Activated CD4-positive, alpha-beta T cell treated with anti-CD3 and anti-CD28 coated beads, Interleukin-2, amount 10 ng/mL, durations not matched to agents 7 days and 5 days (primary cell): ENCODE measurements around the gene FGF1. TPM values are rescaled to one million over a fixed set of nuclear protein-coding genes. Genes with fewer than 3 reads are reported as not detected.

Experiments used
- CTCF ChIA-PET: fragments of 350-600 bp; sonication (Branson Sonifier 250); formaldehyde crosslinking; loops from one replicate; lab custom pipeline; 2021; ENCODE audit warnings: antibody characterized with exemption; lab: Charles Lee
- POLR2A ChIA-PET: fragments of 350-600 bp; sonication (Branson Sonifier 250); formaldehyde crosslinking; loops from one replicate; lab custom pipeline; 2021; ENCODE audit warnings: antibody characterized with exemption; lab: Charles Lee
- DNase-seq: peaks from one replicate; pipeline ENCODE4 v3.0.0-alpha.2; 2020
- H3K27ac Mint-ChIP-seq: one replicate; pipeline ENCODE4 v1.8.0; 2021; ENCODE audit warnings: mild to moderate bottlenecking, moderate library complexity, mixed read lengths
- H3K27me3 Mint-ChIP-seq: one replicate; pipeline ENCODE4 v1.8.0; 2021; ENCODE audit warnings: mixed read lengths
- H3K36me3 Mint-ChIP-seq: one replicate; pipeline ENCODE4 v1.8.0; 2021; ENCODE audit warnings: low read depth, mixed read lengths
- H3K4me1 Mint-ChIP-seq: one replicate; pipeline ENCODE4 v1.8.0; 2021; ENCODE audit warnings: mixed read lengths
- H3K4me3 Mint-ChIP-seq: one replicate; pipeline ENCODE4 v1.8.0; 2021; ENCODE audit warnings: mild to moderate bottlenecking, moderate library complexity, mixed read lengths
- H3K9me3 Mint-ChIP-seq: one replicate; pipeline ENCODE4 v1.8.0; 2021; ENCODE audit warnings: mixed read lengths
- total RNA-seq, 2 experiments: library from RNA; stranded (reverse); gene quantifications; one replicate each; pipeline ENCODE4 v1.2.3, GENCODE V29; 2021

Gene FGF1
- total RNA-seq, 2 experiments from 2014 or later = not detected

DNA sequence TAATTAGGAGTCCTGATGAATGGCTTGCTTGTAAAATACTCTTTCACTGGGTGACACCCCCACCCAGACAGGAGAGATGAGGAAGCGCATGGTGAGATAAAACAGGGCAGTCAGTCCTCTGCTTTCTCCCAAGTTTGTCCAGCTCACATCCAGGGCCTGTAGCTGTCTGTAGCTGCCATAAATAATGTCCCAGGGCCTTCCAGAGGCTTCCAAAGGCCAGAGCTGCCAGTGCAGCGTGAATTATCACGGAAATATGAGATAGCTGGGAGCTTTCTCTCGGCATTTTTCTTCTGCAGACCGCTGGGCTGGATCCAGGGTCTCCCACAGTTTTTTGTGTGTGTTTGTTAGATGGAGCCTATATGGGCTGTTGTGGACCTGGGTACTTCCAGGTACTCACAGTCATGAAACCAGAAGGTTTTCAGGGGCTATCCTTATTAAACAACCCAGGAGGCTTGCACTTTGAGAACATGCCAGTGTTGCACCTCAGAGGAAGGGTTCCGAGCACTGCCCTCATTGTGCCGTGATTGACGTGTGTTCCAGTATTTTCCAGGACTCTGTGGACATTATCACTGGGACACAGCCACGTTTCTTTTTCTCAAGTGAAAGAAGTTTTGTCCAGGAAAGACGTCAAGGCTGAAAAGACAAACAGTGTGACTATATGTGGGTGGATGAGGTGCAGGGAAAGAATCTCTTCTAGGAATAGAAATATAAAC, 117.5 kb downstream of the FGF1 start:
- Mint-ChIP-seq H3K9me3 (no peaks in the 10 kb centered on the region), H3K4me3 (no peak overlapping the region), H3K4me1 (no peaks in the 10 kb centered on the region), H3K36me3 (no peaks in the 10 kb centered on the region), H3K27me3 (no peaks in the 10 kb centered on the region), H3K27ac (no peak overlapping the region)
- ChIA-PET POLR2A (no interaction called here), CTCF (interaction anchor here (0.6 kb wide), 2 partner anchors 75 to 579 kb away, joined by 3 to 5 read pairs; no protein-coding TSS in a partner anchor)
- no peak for DNase-seq

DNA sequence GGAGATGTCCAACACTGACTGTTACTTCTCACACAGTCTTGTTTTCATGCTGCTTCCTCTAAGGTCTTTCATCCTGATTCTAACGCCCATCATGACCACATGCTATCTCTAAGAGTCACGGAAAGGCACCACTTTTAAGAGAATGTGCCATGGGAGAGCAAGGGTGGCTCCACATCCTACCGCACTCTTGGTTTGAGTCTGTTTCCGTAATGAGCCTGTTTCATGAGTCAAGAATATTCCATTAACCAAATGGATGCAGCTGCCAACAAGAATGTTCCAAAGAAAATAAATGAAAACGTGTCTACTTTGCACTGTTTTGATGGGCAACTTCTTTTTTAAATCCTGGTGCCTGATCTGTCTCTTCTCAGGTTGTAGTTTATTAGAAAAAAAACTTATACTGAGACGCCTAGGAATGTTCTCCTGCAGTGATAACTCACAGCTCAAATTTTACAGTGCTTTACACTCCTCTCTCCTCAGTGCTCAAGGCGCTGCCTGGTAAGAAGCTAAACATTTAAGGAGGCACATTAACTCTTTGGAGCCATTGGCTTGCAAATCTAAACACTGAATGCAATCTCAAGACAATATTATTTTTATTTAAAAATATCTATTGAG, 124.3 kb downstream of the FGF1 start:
- Mint-ChIP-seq H3K27me3 (no peaks in the 10 kb centered on the region), H3K9me3 (no peaks in the 10 kb centered on the region), H3K36me3 (no peaks in the 10 kb centered on the region), H3K4me1 (no peaks in the 10 kb centered on the region), H3K4me3 (no peak overlapping the region), H3K27ac (no peak overlapping the region)
- ChIA-PET POLR2A (no interaction called here), CTCF (interaction anchor here (0.5 to 2.2 kb wide), 4 partner anchors 9 to 275 kb away, joined by 3 to 7 read pairs (median 5); no protein-coding TSS in a partner anchor)
- DNase-seq = no peak

DNA sequence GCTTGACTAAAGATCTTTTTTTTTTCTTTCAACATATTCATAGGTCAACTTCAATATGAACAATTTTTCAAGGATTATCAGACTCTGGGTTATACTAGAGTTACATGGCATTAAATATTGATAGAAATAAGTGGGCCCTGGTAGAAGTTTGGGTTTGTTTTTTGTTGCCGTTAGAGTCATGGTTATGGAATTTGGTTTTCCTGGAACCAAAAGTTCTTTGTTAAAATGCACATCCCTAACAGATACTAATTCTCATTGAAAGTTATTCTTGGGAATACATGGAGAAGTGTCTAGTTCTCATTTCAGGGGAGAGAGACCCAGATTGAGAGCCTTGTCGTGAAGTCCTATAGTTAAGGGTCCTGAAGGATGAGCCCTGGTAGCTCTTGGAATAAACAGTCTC, 124.9 kb downstream of the FGF1 start:
- H3K27me3 Mint-ChIP-seq = no peaks in the 10 kb centered on the region
- no peaks in the 10 kb centered on the region for H3K36me3 Mint-ChIP-seq
- H3K4me3 Mint-ChIP-seq = no peak overlapping the region
- ChIA-PET CTCF (interaction anchor here (0.5 kb wide), 1 partner anchor 275 kb away, joined by 3 read pairs; no protein-coding TSS in a partner anchor), POLR2A (no interaction called here)
- no peaks in the 10 kb centered on the region for H3K9me3 Mint-ChIP-seq
- H3K27ac Mint-ChIP-seq = no peak overlapping the region
- no peaks in the 10 kb centered on the region for H3K4me1 Mint-ChIP-seq
- no peak for DNase-seq

DNA sequence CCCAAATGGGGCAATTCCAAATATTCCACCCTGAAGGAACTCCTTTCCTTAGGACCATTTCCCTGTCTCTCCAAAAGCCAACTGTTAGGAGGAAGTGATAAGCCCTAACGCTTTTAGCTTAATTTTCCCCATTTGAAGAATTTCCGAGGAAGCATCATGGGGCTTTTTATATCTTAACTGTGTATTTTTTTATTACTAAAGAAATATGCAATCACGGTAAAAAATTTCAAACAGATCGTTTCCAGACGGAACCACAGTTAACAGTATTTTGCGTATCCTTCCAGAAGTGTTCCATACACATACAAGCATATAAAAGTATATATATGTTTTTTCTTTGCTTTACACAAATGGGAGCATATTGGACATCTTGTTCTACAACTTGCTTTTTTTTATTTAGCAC, 133.8 kb downstream of the FGF1 start:
- H3K27ac Mint-ChIP-seq = no peak overlapping the region
- POLR2A ChIA-PET = no interaction called here
- H3K4me3 Mint-ChIP-seq = no peak overlapping the region
- no peaks in the 10 kb centered on the region for H3K9me3 Mint-ChIP-seq
- H3K36me3 Mint-ChIP-seq = no peaks in the 10 kb centered on the region
- DNase-seq = no peak
- H3K27me3 Mint-ChIP-seq = peaks cover 40% of the 10 kb centered on the region
- H3K4me1 Mint-ChIP-seq = peaks cover 2% of the 10 kb centered on the region
- CTCF ChIA-PET = interaction anchor here (1.8 kb wide), 1 partner anchor 11 kb away, joined by 5 read pairs; no protein-coding TSS in a partner anchor

DNA sequence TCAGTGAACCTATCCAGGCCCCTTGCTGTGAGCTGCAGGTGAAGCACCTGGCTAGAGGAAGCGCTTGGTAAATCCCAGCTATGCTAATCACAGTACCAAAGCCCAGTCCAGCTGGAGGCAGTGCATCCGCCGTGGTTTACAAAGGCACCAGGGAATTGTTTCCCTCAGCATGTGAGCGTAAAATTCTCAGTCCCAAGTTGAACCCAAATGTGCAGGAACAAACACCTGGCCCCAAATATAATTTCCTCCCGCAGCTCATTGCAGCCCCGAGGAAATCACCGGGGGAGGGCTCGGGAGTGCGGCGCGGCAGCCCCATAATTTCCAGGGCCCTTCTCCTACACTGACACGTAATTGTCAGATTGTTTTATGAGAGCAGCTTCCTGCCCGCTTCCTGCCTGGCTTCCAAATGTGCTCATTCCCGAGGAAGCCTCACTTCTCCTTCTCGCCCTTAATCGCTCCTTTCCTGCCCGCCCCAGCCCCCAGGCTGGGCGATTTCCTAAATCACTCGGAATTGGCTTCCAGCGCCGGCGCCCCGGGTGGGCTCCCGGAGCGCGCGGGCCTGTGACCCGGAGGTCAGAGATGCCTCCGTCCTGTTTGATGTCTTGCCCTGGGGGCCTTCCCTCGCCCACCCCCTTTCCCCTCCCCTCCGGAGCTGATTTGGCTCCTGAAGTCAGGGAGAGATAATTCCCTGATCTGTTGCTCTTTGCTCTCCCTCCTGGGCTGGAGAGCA, 134.4 kb downstream of the FGF1 start:
- Mint-ChIP-seq H3K4me3 (no peak overlapping the region), H3K27ac (no peak overlapping the region), H3K4me1 (peaks cover 2% of the 10 kb centered on the region), H3K36me3 (no peaks in the 10 kb centered on the region), H3K9me3 (no peaks in the 10 kb centered on the region), H3K27me3 (peaks cover 40% of the 10 kb centered on the region)
- ChIA-PET POLR2A (no interaction called here), CTCF (no interaction called here)
- no peak for DNase-seq

DNA sequence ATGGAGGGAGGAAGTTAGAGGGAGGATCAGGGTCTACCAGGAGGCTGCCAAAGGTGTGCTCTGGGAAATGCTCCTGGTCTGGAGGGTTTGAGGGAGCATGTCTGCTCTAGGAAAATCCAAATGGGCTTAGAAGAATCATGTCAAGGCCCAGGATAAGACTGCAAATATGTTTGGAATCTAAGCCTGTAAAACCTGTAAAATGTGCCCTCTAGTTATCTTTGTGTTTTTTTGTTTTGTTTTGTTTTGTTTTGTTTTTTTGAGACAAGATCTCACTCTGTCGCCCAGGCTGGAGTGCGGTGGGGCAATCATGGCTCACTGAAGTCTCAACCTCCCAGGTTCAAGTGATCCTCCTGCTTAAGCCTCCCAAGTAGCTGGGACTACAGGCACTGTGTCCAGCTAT, 135.4 kb downstream of the FGF1 start:
- ChIA-PET CTCF (interaction anchor here (1.0 kb wide), 1 partner anchor 12 kb away, joined by 5 read pairs; no protein-coding TSS in a partner anchor), POLR2A (no interaction called here)
- DNase-seq = no peak
- Mint-ChIP-seq H3K9me3 (no peaks in the 10 kb centered on the region), H3K4me1 (peaks cover 2% of the 10 kb centered on the region), H3K27ac (no peak overlapping the region), H3K27me3 (peaks cover 40% of the 10 kb centered on the region), H3K4me3 (no peak overlapping the region), H3K36me3 (no peaks in the 10 kb centered on the region)

DNA sequence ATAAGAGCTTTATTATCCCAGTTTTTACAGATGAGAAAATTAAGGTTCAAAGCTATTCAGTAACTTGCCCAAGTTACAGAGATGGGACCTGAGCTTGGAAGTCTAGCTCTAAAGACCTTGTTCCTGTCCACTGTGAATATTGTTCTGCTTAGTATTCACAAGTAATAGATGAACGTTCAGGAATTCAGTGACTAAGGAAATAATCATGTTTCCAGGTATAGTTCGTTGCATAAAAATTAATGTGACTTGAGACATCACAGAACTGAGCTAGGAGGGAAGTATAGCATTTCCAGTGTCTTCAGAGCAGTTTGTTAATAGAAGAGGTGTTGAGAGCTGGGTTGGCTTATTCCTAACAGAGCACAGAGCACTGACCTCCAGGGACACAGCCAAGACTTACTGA, 136.1 kb downstream of the FGF1 start:
- Mint-ChIP-seq H3K27me3 (peaks cover 40% of the 10 kb centered on the region), H3K9me3 (no peaks in the 10 kb centered on the region)

DNA sequence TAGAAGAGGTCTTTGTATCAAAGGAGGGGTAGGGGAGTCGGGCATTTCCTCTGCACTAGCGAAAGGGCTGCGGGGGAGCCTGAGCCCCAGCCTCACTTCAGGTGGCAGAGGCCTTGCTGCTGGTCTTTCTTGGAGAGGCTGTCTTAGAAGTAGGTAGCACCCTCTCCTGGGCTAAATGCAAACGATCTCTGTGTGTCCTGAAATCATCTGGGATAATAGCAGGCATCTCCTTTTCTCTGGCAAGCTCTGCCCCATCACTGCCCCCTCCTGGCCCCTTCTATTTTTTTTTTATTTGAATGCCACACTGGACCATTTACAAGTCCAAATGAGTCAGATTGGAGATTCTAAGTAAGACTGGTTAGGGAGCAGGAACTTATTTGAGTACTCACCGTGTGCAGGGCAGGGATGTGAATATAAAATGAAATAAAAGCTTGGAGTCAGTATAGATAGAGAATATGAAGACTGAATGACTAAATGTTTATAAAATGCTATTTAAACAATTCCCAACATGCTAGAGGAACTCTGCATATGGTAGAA, 137.1 kb downstream of the FGF1 start:
- POLR2A ChIA-PET = interaction anchor here (0.6 kb wide), 1 partner anchor 138 kb away, joined by 5 read pairs; no protein-coding TSS in a partner anchor
- DNase-seq = peak; percentile 14
- peaks cover 35% of the 10 kb centered on the region for H3K27me3 Mint-ChIP-seq
- no peak overlapping the region for H3K4me3 Mint-ChIP-seq
- H3K9me3 Mint-ChIP-seq = no peaks in the 10 kb centered on the region
- CTCF ChIA-PET = interaction anchor here (0.6 to 1.8 kb wide), 4 partner anchors 26 to 405 kb away, joined by 3 to 5 read pairs (median 4); no protein-coding TSS in a partner anchor
- peaks cover 2% of the 10 kb centered on the region for H3K4me1 Mint-ChIP-seq
- H3K27ac Mint-ChIP-seq = no peak overlapping the region
- no peaks in the 10 kb centered on the region for H3K36me3 Mint-ChIP-seq

More for the DNA sequence above, 136.1 kb downstream of the FGF1 start:
- DNase-seq = no peak
- Mint-ChIP-seq H3K4me3 (no peak overlapping the region), H3K36me3 (no peaks in the 10 kb centered on the region), H3K4me1 (peaks cover 2% of the 10 kb centered on the region), H3K27ac (no peak overlapping the region)
- ChIA-PET CTCF (interaction anchor here (1.0 to 1.8 kb wide), 2 partner anchors 13 to 61 kb away, joined by 5 read pairs; no protein-coding TSS in a partner anchor), POLR2A (no interaction called here)

DNA sequence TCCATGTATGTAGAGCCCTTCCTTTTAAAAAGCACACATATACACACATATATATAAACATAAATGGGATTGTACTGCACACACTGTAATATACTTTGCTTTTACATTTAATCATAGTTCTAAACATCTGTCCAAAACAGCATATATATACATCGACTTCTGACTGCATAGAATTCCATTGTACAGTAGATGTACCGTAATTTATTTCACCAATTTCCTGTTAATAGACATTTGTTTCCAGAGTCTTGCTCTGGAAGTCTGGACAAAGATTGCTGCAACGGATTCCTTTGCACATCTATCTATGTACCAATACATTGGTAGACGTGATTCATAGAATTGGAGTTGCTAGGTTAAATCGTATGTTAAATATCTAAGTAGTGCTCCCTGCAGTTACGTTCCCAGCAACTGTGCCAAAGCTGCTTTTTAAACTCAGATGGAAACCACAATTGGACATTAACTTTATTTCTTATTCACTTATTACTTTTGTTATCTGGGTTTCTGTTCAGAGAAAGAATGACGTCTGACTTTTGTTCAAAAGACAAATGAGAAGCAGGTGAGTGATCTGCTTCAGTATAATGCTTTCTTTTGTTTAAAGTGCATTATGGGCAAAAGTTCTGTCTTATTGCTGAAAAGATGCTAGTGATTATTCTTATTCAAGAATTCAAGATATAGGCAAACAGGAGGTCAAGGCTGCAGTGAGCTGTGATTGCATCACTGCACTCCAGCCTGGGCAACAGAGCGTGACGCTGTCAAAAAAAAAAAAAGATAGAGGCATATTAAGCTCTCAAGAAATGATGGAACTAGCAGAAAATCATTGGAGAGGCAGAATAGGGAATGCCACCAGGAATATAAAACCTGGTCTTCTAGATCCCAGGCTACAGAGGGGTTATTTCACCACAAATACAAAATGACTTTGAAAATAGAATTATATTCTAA, 138.2 kb downstream of the FGF1 start:
- Mint-ChIP-seq H3K4me3 (no peak overlapping the region), H3K9me3 (no peaks in the 10 kb centered on the region), H3K27me3 (peaks cover 31% of the 10 kb centered on the region), H3K36me3 (no peaks in the 10 kb centered on the region), H3K27ac (no peak overlapping the region), H3K4me1 (peaks cover 2% of the 10 kb centered on the region)
- POLR2A ChIA-PET = no interaction called here
- DNase-seq = no peak
- CTCF ChIA-PET = interaction anchor here (1.8 kb wide), 1 partner anchor 63 kb away, joined by 5 read pairs; no protein-coding TSS in a partner anchor

DNA sequence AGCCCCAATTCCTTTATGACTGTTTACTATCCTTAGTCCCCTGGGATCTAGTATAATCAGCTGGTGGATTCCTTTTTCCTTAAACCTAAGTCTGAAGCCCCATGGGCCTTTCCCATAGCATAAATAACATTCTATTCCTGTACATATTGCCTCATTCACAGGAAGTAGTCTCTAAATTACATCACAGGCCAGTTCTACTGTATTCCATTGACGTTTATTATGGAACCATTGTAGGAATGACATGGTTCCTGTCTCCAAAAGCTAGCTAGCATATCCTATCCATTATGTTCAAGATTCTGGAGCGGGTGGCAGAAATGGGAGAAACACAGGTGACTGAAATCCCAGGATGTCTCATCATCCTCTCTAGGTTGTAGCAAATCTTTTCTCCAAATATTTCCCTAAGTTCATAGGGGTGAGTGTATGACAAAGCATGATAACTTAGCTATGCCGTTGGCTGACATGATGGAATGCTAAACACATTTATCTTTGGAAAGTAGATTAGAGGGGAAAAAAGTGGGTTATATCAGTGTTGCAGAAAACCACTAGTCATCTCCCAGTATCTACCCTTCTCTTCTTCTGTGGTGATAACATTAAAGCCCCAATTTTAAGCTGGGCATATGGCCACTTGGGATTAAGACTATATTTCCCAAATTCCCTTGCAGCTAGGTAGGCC, 140.1 kb downstream of the FGF1 start:
- Mint-ChIP-seq H3K36me3 (no peaks in the 10 kb centered on the region), H3K27me3 (peaks cover 19% of the 10 kb centered on the region), H3K9me3 (no peaks in the 10 kb centered on the region), H3K27ac (no peak overlapping the region), H3K4me3 (no peak overlapping the region), H3K4me1 (no peaks in the 10 kb centered on the region)
- ChIA-PET CTCF (interaction anchor here (1.0 to 2.2 kb wide), 2 partner anchors 10 to 11 kb away, joined by 5 to 6 read pairs; no protein-coding TSS in a partner anchor), POLR2A (no interaction called here)
- DNase-seq = no peak

DNA sequence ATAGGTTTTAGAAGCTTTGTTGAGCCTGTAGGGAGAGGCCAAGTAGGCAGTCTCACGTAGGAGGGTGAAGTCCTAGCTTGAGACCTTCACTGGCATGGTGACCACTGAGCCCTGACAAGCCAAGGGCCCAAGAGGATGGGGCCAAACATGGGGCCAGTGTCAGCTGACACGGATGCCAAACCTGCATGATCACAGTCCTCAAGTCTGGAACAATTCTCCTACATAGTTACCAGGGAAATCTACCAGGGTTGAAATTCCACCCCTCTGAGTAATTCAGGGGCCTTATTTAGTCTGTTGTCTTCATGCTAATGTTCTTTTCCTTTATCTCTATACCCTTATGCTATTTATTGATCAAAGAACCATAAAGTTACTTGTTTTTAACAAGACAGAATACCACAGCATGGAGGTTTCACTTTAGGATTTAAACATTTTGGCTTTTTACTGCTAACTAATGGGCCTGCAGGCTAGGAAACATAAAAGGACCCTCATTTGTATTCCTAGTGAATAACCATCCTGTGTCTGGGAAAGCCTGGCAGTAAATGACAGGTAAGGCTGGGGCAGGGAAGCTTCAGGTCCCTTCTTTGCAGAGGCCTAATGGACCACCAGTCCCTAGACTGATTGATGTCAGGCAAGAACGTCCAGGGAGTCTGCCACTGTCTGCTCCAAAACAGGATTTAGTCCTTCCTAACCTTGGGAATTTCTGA, 140.8 kb downstream of the FGF1 start:
- ChIA-PET CTCF (interaction anchor here (0.6 to 2.2 kb wide), 3 partner anchors 10 to 12 kb away, joined by 3 to 6 read pairs (median 5); no protein-coding TSS in a partner anchor), POLR2A (no interaction called here)
- DNase-seq = no peak
- H3K36me3 Mint-ChIP-seq = no peaks in the 10 kb centered on the region
- no peaks in the 10 kb centered on the region for H3K4me1 Mint-ChIP-seq
- H3K9me3 Mint-ChIP-seq = no peaks in the 10 kb centered on the region
- no peak overlapping the region for H3K27ac Mint-ChIP-seq
- no peak overlapping the region for H3K4me3 Mint-ChIP-seq
- peaks cover 13% of the 10 kb centered on the region for H3K27me3 Mint-ChIP-seq
